ENCODE measurements around the gene EGFL7.

DNA sequence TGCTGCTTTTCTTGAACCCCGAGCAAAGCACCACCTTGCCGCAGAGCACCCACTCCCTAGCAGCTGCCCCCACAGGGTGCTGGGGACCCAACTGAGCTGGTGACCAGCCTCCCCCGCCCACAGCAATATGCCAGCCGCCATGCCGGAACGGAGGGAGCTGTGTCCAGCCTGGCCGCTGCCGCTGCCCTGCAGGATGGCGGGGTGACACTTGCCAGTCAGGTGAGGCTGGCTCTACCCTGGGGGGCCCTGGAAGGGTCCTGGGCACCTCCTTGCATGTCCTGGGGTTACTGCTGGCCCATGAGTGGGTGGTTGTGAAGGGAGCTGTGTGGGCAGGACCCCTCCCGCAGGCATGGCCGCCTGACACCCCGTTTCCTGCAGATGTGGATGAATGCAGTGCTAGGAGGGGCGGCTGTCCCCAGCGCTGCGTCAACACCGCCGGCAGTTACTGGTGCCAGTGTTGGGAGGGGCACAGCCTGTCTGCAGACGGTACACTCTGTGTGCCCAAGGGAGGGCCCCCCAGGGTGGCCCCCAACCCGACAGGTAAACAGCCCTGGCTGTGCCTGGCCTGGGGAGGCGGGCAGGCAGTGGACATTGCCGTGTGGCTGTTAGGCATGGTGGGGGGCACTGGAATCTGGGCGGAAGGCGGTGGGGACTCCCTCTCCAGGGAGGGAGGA, 7.2 kb downstream of the EGFL7 start:
- TF ChIP-seq, protein P1, sequence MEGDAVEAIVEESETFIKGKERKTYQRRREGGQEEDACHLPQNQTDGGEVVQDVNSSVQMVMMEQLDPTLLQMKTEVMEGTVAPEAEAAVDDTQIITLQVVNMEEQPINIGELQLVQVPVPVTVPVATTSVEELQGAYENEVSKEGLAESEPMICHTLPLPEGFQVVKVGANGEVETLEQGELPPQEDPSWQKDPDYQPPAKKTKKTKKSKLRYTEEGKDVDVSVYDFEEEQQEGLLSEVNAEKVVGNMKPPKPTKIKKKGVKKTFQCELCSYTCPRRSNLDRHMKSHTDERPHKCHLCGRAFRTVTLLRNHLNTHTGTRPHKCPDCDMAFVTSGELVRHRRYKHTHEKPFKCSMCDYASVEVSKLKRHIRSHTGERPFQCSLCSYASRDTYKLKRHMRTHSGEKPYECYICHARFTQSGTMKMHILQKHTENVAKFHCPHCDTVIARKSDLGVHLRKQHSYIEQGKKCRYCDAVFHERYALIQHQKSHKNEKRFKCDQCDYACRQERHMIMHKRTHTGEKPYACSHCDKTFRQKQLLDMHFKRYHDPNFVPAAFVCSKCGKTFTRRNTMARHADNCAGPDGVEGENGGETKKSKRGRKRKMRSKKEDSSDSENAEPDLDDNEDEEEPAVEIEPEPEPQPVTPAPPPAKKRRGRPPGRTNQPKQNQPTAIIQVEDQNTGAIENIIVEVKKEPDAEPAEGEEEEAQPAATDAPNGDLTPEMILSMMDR (IDR thresholded peaks at IDR 0.05): no peak
- no peak for TF ChIP-seq ZFX (IDR thresholded peaks at IDR 0.05; ENCODE audit: borderline replicate concordance)

Data from 22Rv1 (cell line).